HEK293 (cell line): Measurements from ENCODE around the gene CCDC187.

ENCODE experiments used
- KLF9 ChIP-seq: fragments of 450-650 bp; formaldehyde crosslinking; IDR thresholded peaks from 2 replicates; pipeline ENCODE4 v1.5.1; 2016; ENCODE audit warnings: missing biosample characterization, missing genetic modification characterization, low read depth
- ZNF571 ChIP-seq: fragments of 450-650 bp; formaldehyde crosslinking; IDR thresholded peaks from 2 replicates; pipeline ENCODE4 v1.5.0; 2017; ENCODE audit warnings: missing biosample characterization, missing genetic modification characterization
- ZNF664 ChIP-seq: fragments of 450-650 bp; formaldehyde crosslinking; IDR thresholded peaks from 2 replicates; pipeline ENCODE4 v1.5.1; 2016; ENCODE audit warnings: missing biosample characterization, missing genetic modification characterization
- ZNF701 ChIP-seq: fragments of 450-650 bp; formaldehyde crosslinking; IDR thresholded peaks from 2 replicates; pipeline ENCODE4 v1.5.1; 2016; ENCODE audit warnings: missing biosample characterization, missing genetic modification characterization
- ZSCAN18 ChIP-seq: fragments of 450-650 bp; formaldehyde crosslinking; IDR thresholded peaks from 2 replicates; pipeline ENCODE4 v1.5.1; 2016; ENCODE audit warnings: missing biosample characterization, missing genetic modification characterization
- ZSCAN30 ChIP-seq: fragments of 450-650 bp; IDR thresholded peaks from 2 replicates; pipeline ENCODE4 v1.5.1; 2018; ENCODE audit warnings: missing biosample characterization, mild to moderate bottlenecking, missing genetic modification characterization, moderate library complexity
- TF ChIP-seq, protein P1 (sequence below): fragments of 450-650 bp; formaldehyde crosslinking; conservative IDR thresholded peaks from 2 replicates; pipeline ENCODE4 v1.5.1; 2016; ENCODE audit warnings: low read depth, missing biosample characterization, missing genetic modification characterization

DNA sequence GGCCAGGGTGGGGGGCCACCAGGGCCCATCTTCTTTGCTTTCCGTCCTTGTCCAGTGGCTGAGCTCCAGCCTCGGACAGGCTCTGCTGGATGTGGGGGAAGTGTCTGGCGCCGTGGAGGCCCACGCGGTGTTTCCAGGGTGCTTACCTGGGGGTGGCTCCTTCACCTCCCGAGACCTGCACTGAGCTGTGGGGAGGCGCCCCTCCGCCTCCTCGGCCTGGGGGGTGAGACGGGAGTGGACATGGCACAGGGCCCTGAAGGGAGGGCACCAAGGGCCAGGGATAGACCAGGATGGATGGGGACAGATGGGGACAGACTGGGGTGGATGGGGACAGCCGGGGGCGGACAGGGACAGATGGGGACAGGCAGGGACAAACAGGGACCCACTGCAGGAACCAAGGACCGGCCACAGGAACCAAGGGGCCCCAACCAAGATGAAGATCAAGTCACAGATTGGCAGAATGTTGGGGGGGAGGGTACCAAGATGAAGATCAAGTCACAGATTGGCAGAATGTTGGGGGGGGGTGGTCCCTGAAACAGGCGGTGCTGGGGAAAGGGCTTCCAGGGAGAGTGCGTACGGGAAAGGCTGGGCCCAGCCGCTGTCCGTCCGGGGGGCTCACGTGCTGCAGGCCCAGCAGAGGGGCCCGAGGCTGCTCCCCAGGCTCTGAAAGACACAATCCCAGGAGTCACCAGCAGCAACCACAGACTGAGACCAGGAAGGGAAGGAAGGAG lies 44.9 kb downstream of the CCDC187 start:
- TF ChIP-seq KLF9 (no peak), ZNF664 (tag by site-specific recombination) (no peak), ZNF571 (tag by site-specific recombination) (no peak), ZSCAN18 (tag by site-specific recombination) (no peak), ZSCAN30 (tag by site-specific recombination) (no peak), ZNF701 (no peak)
- TF ChIP-seq, protein P1, sequence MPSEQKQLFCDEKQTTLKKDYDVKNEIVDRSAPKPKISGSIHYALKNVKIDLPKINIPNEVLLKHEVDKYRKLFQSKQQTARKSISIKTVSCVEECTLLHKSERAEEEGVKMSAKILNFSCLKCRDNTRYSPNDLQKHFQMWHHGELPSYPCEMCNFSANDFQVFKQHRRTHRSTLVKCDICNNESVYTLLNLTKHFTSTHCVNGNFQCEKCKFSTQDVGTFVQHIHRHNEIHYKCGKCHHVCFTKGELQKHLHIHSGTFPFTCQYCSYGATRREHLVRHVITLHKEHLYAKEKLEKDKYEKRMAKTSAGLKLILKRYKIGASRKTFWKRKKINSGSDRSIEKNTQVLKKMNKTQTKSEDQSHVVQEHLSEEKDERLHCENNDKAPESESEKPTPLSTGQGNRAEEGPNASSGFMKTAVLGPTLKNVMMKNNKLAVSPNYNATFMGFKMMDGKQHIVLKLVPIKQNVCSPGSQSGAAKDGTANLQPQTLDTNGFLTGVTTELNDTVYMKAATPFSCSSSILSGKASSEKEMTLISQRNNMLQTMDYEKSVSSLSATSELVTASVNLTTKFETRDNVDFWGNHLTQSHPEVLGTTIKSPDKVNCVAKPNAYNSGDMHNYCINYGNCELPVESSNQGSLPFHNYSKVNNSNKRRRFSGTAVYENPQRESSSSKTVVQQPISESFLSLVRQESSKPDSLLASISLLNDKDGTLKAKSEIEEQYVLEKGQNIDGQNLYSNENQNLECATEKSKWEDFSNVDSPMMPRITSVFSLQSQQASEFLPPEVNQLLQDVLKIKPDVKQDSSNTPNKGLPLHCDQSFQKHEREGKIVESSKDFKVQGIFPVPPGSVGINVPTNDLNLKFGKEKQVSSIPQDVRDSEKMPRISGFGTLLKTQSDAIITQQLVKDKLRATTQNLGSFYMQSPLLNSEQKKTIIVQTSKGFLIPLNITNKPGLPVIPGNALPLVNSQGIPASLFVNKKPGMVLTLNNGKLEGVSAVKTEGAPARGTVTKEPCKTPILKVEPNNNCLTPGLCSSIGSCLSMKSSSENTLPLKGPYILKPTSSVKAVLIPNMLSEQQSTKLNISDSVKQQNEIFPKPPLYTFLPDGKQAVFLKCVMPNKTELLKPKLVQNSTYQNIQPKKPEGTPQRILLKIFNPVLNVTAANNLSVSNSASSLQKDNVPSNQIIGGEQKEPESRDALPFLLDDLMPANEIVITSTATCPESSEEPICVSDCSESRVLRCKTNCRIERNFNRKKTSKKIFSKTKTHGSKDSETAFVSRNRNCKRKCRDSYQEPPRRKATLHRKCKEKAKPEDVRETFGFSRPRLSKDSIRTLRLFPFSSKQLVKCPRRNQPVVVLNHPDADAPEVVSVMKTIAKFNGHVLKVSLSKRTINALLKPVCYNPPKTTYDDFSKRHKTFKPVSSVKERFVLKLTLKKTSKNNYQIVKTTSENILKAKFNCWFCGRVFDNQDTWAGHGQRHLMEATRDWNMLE (tag by site-specific recombination): no peak
